A673 (cell line): ENCODE measurements around the gene IL24. TPM values are rescaled to one million over a fixed set of nuclear protein-coding genes. Genes with fewer than 3 reads are reported as not detected.

Experiments
- BruUV-seq: library from RNA; stranded (reverse); fragments of 400-500 nt; replicated peaks from 2 replicates; lab custom pipeline; 2021; lab: Mats Ljungman, UMichigan
- CTCF ChIA-PET: fragments of 300-600 bp; sonication (Branson Sonifier 250); formaldehyde crosslinking; loops from one replicate; lab custom pipeline; 2022; ENCODE audit warnings: antibody characterized with exemption; lab: Charles Lee
- POLR2A ChIA-PET: fragments of 300-600 bp; sonication (Branson Sonifier 250); formaldehyde crosslinking; loops from one replicate; lab custom pipeline; 2022; ENCODE audit warnings: antibody characterized with exemption; ENCODE audit not compliant: low non-redundant PET; lab: Charles Lee
- DNase-seq: peaks from one replicate; pipeline ENCODE4 v3.0.0-alpha.2; 2015; ENCODE audit warnings: low spot score
- H3K27ac ChIP-seq: fragments of 200-600 bp; sonication (generic); 2 replicates; pipeline ENCODE4 v1.5.1; 2016; ENCODE audit warnings: mixed run types, low read depth, mild to moderate bottlenecking, mixed read lengths, antibody characterized with exemption, low read length; ENCODE audit not compliant: poor library complexity, severe bottlenecking
- H3K27me3 ChIP-seq: fragments of 200-600 bp; sonication (generic); replicated peaks from 2 replicates; pipeline ENCODE4 v1.6.1; 2017; ENCODE audit warnings: mixed run types, low read depth, mild to moderate bottlenecking, mixed read lengths, antibody characterized with exemption, low read length; ENCODE audit not compliant: insufficient read depth, poor library complexity
- H3K36me3 ChIP-seq: fragments of 200-600 bp; sonication (generic); 2 replicates; pipeline ENCODE4 v1.6.1; 2016; ENCODE audit warnings: mixed run types, mild to moderate bottlenecking, mixed read lengths, antibody characterized with exemption, low read length; ENCODE audit not compliant: insufficient read depth, poor library complexity, severe bottlenecking
- H3K4me1 ChIP-seq: fragments of 200-600 bp; sonication (generic); 2 replicates; pipeline ENCODE4 v1.6.1; 2017; ENCODE audit warnings: mixed run types, mild to moderate bottlenecking, mixed read lengths, antibody characterized with exemption, low read length; ENCODE audit not compliant: insufficient read depth, poor library complexity, severe bottlenecking
- H3K4me3 ChIP-seq: fragments of 200-600 bp; sonication (generic); 2 replicates; pipeline ENCODE4 v1.5.1; 2016; ENCODE audit warnings: low read depth, mixed run types, mild to moderate bottlenecking, mixed read lengths, low read length; ENCODE audit not compliant: poor library complexity, severe bottlenecking
- H3K9me3 ChIP-seq: fragments of 200-600 bp; sonication (generic); 2 replicates; pipeline ENCODE4 v1.6.1; 2016; ENCODE audit warnings: mixed run types, low read depth, mild to moderate bottlenecking, mixed read lengths, antibody characterized with exemption, low read length; ENCODE audit not compliant: poor library complexity, severe bottlenecking
- CTCF ChIP-seq: fragments of 300-800, 200-600 bp; sonication (generic); conservative IDR thresholded peaks from 2 replicates; pipeline ENCODE4 v1.5.1; 2017; ENCODE audit warnings: low read depth, mild to moderate bottlenecking, antibody characterized with exemption, low read length, moderate library complexity, mixed read lengths
- EZH2 ChIP-seq: fragments of 200-600 bp; sonication (generic); IDR thresholded peaks from 2 replicates; pipeline ENCODE4 v1.6.1; 2017; ENCODE audit warnings: borderline replicate concordance, low read depth, mild to moderate bottlenecking, mixed read lengths, antibody characterized with exemption, low read length; ENCODE audit not compliant: poor library complexity, severe bottlenecking
- intact Hi-C: fragments of 100-400 bp; cut with micrococcal nuclease; formaldehyde crosslinking; loops from one replicate; pipeline ENCODE4 v1.10.0; 2022; ENCODE audit not compliant: unreplicated experiment
- total RNA-seq: library from RNA; stranded (reverse); gene quantifications from 2 replicates; pipeline ENCODE4 v1.2.3, GENCODE V29; 2021

Gene IL24
- total RNA-seq, 1 experiment from 2014 or later: not detected

DNA sequence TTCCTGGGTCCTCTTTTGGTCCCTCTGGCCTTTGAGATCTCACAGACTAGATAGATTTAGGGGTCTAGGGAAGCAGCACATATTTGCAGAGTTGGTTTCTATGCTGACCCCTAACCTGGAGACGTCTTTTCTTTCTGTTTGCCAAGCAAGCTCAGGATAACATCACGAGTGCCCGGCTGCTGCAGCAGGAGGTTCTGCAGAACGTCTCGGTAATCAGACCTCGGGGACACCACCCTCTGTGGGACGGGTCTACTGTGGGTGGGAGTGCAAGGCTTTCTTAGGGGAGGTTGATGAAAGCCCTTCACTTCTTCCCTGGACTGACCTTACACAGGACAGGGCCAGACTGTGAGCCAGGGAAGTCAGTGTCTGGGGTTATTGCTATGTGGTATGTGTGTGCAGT lies 2.9 kb downstream of the IL24 start:
- TF ChIP-seq CTCF: no peak
- no peak for TF ChIP-seq EZH2
- CTCF ChIA-PET: interaction anchor here (1.0 kb wide), 1 partner anchor 12 kb away, joined by 3 read pairs; no protein-coding TSS in a partner anchor
- Histone ChIP-seq H3K4me1 (no peaks in the 10 kb centered on the region), H3K27me3 (no peaks in the 10 kb centered on the region), H3K4me3 (no peak overlapping the region), H3K36me3 (no peaks in the 10 kb centered on the region), H3K27ac (no peak overlapping the region), H3K9me3 (no peaks in the 10 kb centered on the region)
- BruUV-seq: no TSS peak
- POLR2A ChIA-PET: no interaction called here
- DNase-seq: no peak
- intact Hi-C loops: no loop called here

- intact Hi-C loops: no loop called here
- Histone ChIP-seq H3K4me3 (no peak overlapping the region), H3K4me1 (no peaks in the 10 kb centered on the region), H3K36me3 (no peaks in the 10 kb centered on the region), H3K27me3 (no peaks in the 10 kb centered on the region), H3K9me3 (no peaks in the 10 kb centered on the region), H3K27ac (no peak overlapping the region)
- no TSS peak for BruUV-seq
- CTCF ChIA-PET: no interaction called here
- no peak for TF ChIP-seq CTCF
- no peak for TF ChIP-seq EZH2
- POLR2A ChIA-PET: no interaction called here
- no peak for DNase-seq
Observed at GRCh38 chr1:206901944-206902343, 4.7 kb downstream of the IL24 start.

GRCh38 chr1:206902702-206903101 lies 5.5 kb downstream of the IL24 start:
- no peaks in the 10 kb centered on the region for H3K9me3 ChIP-seq
- H3K27ac ChIP-seq: no peak overlapping the region
- CTCF ChIA-PET: no interaction called here
- TF ChIP-seq EZH2 (no peak), CTCF (no peak)
- intact Hi-C loops: no loop called here
- POLR2A ChIA-PET: no interaction called here
- no peaks in the 10 kb centered on the region for H3K4me1 ChIP-seq
- H3K27me3 ChIP-seq: no peaks in the 10 kb centered on the region
- BruUV-seq: no TSS peak
- DNase-seq: no peak
- no peak overlapping the region for H3K4me3 ChIP-seq
- no peaks in the 10 kb centered on the region for H3K36me3 ChIP-seq
